GM13977 (cell line): ENCODE measurements around the gene NKD1.

Source experiments
- DNase-seq: peaks from one replicate; pipeline ENCODE4 v3.0.0; 2012; ENCODE audit warnings: low spot score
- in situ Hi-C: fragments of 300-500 bp; cut with MboI; formaldehyde crosslinking; loops from one replicate; pipeline ENCODE4 v1.12.0; 2022; ENCODE audit warnings: low sequenced_read_pairs, low pct_unique_long_range_greater_than_20kb, mixed read lengths, inconsistent platforms; ENCODE audit not compliant: unreplicated experiment
- TF ChIP-seq, protein P1 (sequence below): IDR thresholded peaks from 2 replicates; pipeline ENCODE4 v1.5.1; 2012; ENCODE audit warnings: mild to moderate bottlenecking, control low read depth; ENCODE audit not compliant: insufficient read depth; ENCODE audit errors: extremely low read depth, missing control alignments

The NKD1 gene

DNA sequence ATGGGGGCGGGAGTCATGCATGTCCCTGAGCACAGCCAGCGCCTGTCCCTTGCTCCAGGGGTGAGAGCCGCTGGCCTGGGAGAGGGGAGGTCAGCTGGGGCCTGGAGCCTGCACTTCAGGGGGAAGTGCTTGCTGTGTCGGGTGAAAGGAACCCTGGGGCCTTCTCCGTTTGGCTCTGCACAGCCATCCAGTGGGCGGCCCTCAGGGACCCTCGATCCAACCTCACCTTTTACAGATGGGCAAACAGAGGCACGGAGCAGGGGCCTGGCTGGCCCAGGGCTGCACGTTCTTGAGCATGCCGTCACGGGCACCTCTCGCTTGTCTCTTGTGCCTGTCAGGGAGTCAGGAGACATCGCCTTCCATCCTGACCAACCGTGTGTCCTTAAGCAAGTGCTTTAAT lies 131.1 kb downstream of the NKD1 start:
- in situ Hi-C loops = loop anchor here (10.0 kb wide), 1 partner anchor 66 kb away; the partner anchor contains the start of gene CYLD
- TF ChIP-seq, protein P1, sequence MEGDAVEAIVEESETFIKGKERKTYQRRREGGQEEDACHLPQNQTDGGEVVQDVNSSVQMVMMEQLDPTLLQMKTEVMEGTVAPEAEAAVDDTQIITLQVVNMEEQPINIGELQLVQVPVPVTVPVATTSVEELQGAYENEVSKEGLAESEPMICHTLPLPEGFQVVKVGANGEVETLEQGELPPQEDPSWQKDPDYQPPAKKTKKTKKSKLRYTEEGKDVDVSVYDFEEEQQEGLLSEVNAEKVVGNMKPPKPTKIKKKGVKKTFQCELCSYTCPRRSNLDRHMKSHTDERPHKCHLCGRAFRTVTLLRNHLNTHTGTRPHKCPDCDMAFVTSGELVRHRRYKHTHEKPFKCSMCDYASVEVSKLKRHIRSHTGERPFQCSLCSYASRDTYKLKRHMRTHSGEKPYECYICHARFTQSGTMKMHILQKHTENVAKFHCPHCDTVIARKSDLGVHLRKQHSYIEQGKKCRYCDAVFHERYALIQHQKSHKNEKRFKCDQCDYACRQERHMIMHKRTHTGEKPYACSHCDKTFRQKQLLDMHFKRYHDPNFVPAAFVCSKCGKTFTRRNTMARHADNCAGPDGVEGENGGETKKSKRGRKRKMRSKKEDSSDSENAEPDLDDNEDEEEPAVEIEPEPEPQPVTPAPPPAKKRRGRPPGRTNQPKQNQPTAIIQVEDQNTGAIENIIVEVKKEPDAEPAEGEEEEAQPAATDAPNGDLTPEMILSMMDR = no peak

DNA sequence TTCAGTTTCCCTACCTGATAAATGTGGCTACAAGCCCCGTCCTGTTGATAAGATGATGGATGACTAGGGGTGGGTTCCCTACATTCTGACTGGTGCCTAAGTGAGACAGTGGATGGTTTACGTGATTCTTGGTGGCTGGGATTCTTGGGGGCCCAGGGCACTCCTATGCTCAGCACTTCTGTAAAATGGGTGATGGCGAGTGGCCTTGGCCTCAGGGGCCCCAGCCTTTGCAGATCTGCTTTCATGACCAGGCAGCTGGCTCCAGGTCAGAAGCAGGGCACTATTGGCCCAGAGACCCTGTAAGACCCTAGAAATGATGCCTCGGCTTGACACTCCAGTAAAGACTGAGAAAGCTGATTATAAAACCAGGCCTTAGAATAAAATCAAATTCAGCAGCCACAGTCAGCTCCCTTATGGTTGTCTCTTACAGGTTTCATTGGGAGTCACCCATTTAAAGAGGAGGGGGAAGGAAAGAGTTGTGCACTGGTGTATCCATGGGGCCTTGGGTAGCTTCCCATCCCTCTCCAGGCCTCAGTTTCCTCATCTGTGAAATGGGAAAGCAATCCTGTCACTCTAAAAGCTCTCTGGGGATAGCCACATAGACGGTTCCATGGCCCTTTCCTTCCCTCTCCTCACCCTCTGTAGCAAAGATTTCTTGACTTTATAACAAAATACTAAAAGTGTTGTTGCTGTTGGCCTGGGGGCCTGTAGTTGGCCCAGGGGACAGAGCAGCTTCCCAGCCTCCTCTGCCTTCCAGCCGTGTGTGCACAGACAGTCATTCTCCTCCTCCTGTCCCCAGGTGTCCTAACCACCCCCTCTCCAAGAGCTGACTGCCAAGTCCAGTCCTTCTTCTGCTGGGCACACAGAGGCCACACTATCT lies 131.7 kb downstream of the NKD1 start:
- in situ Hi-C loops = loop anchor here (10.0 kb wide), 1 partner anchor 65 kb away; the partner anchor contains the start of gene CYLD
- DNase-seq = no peak
- TF ChIP-seq, protein P1 = no peak

More for the DNA sequence above, 131.1 kb downstream of the NKD1 start:
- DNase-seq = no peak

DNA sequence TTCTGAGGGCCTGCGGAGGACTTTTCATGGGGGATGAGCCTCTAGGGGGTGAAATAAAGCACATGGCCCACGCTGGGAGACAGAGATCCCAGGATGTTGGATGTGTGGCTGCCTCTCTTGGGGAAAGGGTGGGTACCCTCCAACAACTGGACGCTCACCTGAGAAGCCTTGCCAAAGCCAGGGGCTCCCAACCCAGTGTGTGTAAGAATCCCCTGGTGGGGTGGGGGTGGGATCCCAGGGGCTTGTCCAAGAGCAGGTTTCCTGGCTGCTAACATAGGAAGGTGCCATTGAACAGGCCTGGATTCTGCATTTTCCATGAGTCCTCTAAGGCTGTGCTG lies 132.3 kb downstream of the NKD1 start:
- in situ Hi-C loops = no loop called here
- no peak for DNase-seq
- TF ChIP-seq, protein P1 = no peak

DNA sequence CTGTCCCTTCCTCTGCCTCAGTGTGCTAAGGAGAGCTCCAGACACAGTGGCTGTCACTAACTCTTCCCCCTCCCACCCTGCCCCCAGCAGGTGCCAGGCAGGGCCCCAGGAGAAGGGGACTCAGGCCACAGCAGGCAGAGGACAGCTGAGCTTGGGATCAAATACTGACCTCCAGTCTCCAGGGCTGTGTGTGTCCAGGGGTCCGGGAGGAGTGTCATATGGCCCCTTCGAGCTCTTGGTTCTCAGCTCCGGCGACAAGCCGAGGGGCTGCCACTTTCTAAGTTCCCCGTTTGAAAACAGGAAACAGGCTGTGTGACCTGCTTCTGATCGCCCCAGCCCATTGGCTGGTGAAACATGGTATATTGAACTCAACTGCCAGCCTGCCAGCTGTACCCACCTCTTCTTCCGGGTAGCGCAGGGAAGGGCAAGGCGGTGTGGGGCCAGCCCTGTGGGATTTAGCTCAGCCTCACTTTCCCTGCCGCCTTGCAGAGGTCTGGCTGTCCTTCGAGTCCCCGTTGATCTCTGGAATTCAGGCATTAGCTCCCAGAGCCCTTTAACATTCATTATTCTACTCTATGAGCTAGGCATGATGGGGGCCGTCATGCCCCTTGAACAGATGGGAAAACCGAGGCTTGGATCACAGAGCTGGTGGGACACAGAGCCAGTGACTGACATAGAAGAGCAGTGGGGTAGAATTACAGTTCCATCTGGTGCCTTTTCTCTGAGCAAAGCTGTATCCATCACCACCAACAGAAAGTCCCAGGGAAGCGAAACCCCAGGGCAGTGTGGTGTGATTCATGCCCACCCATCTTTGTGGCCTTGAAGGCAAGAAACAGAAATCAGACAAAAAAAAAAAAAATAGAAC lies 133.1 kb downstream of the NKD1 start, which contains the start of gene SNX20:
Gene SNX20, minus strand, starts transcription at position 292 of the 865 bp plus-strand sequence. CDS start 3,786 bp downstream, outside the sequence.
- TF ChIP-seq, protein P1 = no peak
- peak; percentile 72 for DNase-seq
- in situ Hi-C loops = no loop called here

DNA sequence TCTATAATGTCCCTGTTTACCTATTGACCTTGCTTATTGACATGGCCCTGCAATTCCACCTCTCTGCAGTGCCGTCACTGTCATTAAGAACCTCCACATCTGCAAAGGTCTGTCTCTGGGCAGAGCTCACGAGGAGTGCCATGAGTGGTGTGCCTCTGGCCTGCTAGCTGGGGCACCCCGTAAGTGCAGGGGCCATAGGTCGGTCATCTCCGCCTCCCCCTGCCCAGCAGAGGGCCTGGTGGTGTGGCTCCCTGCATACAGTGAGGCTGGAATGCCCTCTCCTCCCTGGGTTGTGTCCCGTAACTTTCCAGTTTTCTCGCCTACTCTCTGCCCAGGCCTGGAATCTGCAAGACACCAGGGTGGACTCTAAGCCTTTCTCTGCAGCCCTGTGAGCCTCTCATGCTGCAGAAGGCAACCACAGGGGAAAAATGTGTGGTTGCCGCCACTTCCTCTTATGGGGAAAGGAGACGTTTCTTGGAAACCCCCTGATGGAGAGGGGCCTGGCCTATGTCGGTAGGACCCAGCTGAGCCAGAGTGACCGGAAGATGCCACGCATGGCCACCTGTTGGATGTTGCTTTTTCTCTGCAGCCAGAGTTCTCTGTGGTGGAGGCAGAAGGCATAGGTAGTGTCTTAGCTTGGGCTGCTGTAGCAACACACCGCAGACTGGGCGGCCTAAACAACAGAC lies 135.6 kb downstream of the NKD1 start:
- DNase-seq = peak; percentile 71

More for the DNA sequence above, 135.6 kb downstream of the NKD1 start:
- in situ Hi-C loops = no loop called here
- TF ChIP-seq, protein P1 = no peak
